Measurements from ENCODE around the gene KRT3.

KRT3 gene

GRCh38 chr12:52795694-52796428 is at the start of gene KRT3:
Gene KRT3 (minus strand): TSS chr12:52796117. CDS start chr12:52796042, 75 bp downstream.
- no peak for DNase-seq

- no peak for DNase-seq
Measured at GRCh38 chr12:52844386-52844785, 48.5 kb upstream of the KRT3 start.

DNA sequence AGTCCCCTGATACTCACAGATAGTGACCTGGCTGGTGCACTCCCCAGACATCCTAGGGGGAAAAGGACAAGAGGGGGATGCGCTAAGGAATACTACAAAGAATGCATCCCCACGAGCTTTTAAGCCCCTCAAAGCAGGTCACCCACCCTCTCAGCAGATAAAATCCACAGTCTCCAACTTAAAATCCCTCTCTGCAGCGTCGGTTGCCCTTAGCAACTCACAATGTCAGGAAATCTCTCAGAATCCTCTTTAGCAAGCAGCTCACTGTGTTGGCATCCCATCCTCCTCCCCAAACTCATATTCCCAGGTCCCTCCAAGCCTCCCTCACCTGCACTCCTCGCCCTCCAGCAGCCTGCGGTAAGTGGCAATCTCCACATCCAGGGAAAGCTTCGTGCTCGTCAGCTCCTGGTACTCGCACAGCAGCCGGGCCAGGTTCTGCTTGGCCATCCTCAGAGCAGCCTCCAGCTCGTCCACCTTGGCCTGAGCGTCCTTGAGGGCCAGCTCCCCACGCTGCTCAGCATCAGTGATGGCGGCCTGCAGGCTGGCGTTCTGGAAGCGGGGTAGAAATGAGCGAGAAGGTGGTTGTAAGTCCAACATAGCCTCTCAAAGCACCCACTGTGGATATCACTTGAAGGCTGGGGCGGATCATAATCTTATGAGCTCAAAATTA is 43.7 kb upstream of the KRT3 start:
- no peak for DNase-seq

GRCh38 chr12:52838609-52839435 is 42.9 kb upstream of the KRT3 start:
- no peak for DNase-seq

- DNase-seq: no peak
Measured at GRCh38 chr12:52837781-52838608, 42.1 kb upstream of the KRT3 start.

GRCh38 chr12:52837413-52837741 is 41.5 kb upstream of the KRT3 start:
- no peak for DNase-seq

DNA sequence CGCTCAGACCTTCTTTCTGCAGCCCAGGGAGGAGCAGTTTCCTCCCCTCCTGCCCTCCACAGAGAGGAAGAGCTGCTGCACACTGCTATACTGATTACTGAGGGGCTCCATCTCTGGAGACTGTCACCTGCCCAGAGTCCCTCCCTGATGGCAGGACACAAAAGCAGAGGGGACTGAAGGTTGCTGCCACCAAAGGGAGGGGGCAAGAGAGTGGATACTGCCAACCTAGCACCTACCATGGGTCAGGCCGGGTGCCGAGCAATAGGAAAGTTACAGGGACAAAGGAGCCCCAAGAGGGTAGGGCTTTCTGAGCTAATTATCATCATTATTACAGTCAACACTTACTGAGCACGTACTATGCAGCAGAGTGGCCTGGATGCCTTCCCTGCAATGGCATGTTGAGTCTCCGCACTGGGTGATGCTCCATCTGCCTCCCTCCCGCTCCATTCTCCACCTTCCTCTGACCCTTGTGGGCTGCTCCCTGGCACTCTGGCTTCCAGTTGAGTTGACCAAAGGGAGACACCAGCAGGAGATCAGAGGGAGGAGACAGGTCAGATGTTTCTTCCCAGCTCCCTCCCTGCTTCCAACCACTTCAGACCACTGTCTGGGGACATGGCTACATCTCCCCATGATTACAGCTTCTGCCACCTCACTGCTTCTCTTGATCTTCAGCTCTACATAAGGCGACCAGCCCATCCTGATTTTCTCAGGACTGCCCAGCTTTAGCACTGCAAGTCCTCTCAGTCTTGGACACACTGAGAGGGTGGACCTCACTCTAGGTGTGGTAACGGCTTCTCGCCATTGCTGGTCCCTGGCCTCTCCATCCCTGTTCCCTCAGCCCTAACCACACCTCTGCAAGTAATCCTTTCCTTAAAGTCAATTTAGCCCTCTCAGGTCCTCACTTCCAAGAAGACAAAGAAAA is 40.8 kb upstream of the KRT3 start:
- DNase-seq: no peak

DNA sequence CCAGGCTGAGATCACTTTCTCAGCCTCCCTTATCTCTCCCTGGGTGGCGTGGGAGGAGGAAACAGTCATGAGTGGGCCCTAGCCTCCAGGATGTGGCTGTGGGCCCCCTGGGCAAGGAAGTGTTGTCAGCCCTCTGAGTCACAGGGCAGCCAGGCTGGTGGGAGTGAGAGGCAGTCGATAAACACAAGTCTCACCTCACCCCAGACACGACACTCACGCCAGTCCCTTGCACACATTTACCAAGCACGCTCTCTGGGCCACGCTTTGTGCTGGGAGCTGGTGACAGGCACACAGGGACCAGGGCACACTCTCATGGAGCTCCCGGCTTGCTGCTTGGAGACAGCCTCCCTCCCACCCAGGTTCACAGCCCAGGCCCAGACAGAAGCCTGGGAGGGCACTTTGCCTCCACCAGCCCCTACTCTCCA is 40.1 kb upstream of the KRT3 start:
- DNase-seq: no peak

DNA sequence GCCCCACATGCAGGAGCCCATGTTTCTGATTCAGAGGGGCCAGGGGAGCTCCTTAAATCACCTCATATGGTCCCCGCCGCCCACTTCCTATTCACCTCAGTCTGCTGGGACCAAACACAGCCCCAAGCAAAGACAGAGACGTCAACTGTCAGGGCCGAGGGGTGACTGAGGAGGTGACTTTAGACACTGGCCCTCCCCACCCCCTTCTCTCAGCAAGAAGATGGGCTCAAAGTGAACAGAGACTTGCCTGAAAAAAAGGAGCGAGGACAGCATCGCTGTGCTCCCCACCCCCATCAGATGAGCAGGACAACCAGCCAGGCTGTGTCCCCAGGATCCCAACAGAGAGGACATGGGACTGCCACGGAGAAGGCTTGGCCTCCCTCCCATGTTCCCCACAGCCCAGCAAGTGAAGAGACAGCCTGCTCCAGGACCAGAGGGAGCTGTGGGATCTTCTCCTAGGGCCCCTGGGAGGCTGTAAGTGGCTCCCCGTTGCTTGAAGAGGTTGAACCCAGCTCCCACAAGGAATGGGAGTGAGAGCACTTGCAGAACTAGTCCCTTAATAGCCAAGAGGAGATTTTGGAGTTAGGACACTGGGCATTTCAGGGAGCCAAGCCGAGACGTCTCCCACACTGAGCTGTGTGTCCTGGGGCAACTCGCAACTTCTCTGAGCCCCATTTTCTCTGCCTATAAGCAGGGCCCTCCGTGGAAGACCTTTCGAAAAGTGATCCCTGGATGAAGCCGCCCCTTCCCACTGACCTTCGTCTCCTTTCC is 39.5 kb upstream of the KRT3 start:
- DNase-seq: no peak

- DNase-seq: no peak
Measured at GRCh38 chr12:52834727-52835001, 38.7 kb upstream of the KRT3 start.

DNA sequence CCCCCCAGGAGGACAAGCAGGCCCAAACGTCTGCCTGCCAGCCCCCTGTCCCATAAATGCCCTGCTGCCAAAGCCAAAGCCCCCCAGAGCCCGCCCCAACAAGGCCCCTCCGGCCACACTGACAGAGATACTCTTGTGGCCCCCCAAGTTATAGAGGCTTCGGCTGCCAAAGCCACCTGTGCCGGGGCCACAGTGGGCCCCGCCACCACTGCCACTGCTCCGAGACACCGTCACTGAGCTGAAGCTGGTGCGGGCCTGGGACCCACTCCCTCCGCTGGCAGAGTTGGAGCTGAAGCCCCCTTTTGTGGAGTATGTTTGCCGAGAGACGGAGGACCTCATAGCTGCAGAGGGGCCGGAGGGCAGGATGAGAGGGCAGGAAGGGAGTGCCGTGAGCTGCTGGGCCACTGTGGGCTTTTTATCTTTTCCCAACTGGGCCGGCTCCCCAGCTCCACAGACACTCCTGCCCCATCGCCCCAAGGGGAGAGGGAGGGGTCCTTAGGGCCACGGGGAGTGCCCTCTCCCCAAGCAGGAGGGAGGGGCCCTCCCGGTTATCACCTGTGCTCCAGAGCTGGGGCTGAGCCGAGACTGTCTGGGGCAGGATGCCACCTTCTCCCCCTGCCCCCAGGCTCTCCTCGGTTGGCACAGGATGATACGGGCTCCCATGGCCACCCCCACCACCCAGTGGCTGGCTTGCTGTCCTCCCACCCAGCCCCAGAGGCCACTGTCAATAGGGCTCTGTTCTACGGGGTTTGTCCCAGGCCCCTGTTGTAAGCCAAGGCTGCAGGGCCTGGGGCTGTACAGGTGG is 38.2 kb upstream of the KRT3 start, which contains the start of gene KRT79:
Gene KRT79 (minus strand): TSS at position 390 of the 805 bp plus-strand sequence. CDS start 51 bp downstream, at position 339.
- DNase-seq: no peak

DNA sequence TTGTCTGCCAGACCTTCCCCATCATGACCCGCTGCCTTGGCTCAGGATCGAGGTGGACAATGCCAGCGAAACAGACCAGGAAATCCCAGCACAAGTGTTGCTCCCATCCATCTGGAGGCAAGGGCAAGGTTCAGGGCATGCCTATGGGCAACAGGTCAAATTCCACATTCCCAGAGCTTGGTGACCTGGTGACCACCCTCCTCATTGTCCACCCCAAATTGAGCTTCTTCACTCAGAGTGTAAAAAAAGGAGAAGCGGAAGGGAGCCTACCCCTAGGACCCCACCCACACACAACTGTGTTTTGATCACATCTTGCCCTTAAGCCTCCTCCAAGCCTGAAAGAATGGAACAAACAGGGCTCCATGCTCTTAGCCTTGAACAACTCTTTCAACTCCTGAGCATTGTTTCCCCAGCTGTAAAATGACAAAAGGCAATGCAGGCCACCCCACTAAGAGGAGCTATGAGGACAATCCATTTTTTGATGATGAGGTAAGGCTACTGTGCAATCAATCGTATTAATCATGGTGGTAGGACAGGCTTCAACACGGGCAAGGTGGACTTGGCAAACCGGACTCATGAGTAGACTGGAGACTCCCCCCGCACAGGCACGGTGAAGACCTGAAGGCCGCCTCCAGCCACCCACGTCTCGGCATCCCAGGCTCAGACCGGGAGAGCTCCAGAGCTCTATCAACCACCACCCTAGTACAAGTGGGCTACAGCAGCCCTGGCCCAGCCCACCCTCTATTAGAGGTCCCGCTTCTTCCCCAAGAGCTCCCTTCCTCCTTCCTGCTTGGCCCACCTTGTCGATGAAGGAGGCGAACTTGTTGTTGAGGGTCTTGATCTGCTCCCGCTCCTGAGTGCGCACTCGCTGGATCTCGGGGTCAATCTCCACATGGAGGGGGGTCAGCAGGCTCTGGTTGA is 37.3 kb upstream of the KRT3 start:
- DNase-seq: no peak

- no peak for DNase-seq
Measured at GRCh38 chr12:52832451-52832850, 36.5 kb upstream of the KRT3 start.

- DNase-seq: no peak
Measured at GRCh38 chr12:52831251-52831650, 35.3 kb upstream of the KRT3 start.

DNA sequence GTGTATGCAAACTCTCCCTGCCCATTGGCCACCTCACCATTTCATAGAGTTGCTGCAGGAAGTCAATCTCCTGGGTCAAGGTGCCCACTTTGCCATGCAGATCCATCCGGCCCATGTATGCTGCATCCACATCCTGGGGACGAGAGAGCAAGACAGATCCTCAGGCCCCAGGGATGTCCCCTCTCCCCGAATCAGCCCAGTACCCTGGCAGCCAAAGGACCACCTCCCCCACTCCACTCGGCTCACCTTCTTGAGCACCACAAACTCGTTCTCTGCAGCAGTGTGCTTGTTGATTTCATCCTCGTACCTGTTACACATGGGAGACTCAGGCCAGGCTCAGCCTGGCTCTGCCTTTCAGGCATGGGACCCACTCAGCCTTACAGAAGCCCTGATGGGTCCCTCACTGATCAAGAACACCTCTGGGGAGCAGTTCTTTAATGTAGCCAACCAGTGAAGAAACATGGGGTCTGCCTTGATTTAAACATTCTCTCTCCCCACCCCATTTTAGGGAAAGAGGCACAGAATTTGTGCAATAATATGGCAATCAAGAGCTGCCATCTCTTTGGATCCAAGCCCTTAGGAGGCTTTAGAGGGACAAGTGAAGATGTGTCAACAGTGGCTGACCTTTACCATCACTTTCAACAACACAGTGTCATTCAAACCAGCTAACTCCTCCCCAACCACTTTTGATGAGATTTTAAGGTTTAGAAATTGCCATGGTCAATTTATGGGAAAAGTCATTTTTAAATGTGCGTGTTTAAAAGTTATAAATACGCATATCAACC is 34.3 kb upstream of the KRT3 start:
- DNase-seq: no peak

DNA sequence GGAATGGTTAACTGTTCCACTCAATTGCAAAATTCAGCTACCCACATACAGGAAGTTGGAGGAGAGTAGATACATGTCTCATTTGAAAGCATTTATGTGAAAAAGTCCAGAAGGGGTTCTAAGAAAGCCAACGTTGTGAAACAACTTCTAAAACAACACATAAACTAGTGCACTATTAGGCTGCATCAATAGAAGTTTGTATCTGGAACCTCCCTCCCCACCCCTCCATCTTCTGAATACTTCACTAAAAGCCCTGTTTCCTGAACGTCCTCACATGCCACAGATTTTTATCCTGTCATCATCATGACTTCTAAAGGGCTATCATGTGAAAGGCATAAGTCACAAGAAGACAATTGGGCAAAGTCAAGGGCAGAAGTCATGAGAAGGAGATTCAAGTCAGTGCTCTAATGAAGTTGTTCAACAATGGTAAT is 32.7 kb upstream of the KRT3 start:
- DNase-seq: no peak

DNA sequence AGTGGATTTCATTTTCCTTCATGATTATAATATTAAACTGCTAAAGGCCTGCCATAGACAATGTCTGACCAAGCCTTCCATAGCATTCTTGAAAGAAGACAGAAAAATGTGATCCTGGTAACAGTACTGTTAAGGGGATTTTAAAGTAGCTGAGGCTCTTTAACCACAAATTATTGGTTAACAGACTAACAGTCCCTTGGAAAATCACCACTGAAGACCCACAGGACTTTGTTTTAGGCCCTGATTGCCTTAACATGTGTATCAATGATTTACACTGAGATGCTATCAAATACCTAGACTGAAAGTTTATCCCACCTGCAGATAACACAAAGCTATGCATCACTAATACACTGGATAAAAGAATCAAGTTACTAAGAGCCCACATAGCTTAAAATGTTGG is 32.2 kb upstream of the KRT3 start:
- no peak for DNase-seq

DNA sequence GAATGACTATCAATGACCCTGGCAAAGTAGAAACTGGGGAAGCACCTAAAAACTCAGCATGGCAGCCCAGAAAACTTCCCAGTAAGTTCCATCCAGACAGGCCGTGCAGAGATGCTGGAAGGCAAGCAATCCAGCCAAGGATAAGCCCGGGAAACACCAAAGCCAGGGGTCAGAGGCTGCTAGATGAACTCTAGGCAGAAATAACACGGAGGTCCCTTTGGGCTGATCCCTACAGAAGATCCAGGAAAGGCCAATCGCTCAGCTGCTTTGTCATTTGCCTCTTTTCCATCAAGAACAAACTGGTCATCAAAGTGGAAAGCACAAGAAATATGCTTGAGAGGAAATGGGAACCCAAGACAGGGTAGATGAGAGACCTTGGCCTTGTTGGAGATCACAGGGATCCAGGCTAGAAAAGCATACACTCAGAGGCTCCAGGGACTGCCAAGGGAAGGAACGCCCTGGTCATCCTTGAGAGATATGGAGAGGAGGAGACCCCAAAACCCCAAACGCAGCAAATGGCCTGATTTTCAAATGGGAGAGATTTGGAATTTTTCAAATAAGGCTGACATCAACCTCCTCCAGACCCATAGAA is 31.7 kb upstream of the KRT3 start:
- no peak for DNase-seq
